ENCODE results near the gene HEXD.
"Not testable (repeated sequence)": the region's sequence is repeated elsewhere in the genome, so short reads cannot be mapped to it uniquely, and the experiment has no call there.

Gene HEXD

DNA sequence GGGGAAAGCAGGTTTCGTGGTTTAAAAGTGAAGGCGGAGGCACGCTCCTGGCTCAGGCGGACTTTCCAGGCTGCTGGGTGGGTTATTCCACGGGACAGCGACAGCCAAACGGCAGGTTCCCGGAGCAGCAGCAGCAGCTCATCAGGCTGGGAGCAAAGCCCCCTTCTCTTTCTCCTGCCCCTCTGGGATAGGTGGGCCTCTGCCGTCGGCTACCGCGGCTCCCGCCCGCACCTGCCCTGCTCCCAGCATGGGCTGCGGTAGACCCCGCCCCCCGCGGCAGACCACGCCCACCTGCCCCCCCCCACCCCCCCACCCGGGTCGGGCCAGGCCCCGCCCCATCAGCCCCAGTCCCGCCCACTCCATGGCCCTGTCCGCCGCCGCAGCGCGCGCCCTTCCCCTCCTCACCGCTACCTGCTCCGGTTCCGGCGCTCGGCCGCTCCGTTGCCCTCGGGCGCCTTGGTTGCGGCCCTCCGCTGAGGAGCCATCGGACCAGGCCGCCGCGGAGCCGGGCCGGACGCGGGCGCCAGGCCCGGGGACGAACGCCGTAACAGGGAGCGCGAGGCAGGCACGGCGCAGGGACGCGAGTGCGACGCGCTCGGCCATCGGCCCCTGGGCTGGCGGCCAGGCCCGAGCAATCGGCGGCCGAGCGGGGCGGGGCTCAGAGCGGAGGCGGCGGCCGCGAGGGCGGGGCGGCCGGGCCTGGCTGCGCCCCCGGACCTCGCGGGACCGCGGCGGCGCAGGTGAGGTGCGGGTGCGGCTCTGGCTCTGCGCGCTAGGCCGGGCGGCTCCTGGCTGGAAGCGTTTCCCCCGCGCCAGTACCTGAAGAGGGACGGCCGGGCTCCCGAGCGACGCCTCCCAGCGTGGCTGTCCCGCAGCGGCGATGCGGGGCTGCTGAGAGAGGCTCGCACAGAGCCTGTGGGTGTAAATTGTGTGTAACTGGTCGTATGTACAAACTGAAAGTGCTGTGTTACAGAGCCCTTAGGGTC lies at the start of gene HEXD, which contains the start of gene OGFOD3:
TSS of gene HEXD (plus strand) at position 347 of the 986 bp plus-strand sequence. CDS start 1,453 bp downstream, outside the sequence.
TSS of gene OGFOD3 (minus strand) at position 586 of the 986 bp plus-strand sequence. CDS start at position 485, 101 bp downstream.
- DNase-seq = peak; percentile 79 to 82

DNA sequence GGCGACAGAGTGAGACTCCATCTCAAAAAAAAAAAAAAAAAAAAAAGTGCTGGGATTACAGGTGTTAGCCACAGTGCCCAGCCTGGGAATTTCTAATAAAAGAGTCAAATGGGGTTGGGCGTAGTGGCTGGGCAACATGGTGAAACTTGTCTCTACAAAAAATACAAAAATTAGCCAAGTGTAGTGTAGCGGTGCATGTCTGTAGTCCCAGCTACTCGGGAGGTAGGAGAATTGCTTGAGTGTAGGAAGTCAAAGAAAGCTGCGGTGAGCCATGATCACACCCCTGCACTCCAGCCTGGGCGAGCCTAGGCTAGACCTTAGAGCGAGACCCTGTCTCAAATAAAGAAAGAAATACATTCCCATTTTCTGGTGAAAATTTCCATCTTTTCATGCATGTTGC lies 48.9 kb upstream of the HEXD start:
- no peak for DNase-seq

DNA sequence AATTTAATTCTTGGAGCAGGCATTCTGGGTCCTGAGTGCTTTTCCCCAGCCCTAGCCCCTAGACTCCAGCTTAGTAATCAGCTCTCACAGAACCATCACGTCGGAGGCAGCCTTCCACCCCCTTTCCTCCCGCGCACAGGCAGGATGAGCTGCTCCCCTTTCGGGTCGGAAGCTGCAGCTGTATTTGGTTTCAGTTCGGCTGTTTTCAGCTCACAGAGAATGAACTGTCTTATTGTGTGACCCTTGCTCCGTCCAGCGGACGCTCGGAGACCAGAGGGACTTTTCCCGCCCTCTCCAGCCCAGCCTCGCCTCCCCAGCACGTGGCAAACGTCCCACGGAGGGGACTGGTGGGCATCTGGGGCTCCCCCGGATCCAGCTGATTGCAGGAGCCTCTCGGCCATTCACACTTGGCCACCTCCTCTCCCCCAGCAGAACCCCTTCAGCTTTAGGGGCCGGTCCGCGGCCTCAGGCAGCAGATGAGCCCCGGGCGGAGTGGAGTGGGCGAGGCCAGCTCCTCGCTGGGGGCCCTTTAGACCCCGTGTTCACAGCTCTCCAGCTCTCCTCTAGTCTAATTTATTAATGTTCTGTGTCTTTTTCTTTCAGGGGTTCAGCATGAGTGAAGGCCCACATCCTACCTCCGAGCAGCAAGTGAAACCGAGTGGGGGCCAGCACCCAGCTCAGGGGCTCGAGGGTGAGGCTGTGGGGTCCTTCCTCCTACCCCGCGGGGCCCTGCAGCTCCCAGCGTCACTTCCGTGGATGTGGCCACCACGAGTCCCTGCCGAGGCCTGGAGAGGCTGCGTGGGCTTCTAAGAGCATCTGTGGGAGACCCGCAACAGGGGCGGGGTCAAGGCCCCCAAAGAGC lies 47.4 kb upstream of the HEXD start:
- peak; percentile 35 to 52 for DNase-seq

DNA sequence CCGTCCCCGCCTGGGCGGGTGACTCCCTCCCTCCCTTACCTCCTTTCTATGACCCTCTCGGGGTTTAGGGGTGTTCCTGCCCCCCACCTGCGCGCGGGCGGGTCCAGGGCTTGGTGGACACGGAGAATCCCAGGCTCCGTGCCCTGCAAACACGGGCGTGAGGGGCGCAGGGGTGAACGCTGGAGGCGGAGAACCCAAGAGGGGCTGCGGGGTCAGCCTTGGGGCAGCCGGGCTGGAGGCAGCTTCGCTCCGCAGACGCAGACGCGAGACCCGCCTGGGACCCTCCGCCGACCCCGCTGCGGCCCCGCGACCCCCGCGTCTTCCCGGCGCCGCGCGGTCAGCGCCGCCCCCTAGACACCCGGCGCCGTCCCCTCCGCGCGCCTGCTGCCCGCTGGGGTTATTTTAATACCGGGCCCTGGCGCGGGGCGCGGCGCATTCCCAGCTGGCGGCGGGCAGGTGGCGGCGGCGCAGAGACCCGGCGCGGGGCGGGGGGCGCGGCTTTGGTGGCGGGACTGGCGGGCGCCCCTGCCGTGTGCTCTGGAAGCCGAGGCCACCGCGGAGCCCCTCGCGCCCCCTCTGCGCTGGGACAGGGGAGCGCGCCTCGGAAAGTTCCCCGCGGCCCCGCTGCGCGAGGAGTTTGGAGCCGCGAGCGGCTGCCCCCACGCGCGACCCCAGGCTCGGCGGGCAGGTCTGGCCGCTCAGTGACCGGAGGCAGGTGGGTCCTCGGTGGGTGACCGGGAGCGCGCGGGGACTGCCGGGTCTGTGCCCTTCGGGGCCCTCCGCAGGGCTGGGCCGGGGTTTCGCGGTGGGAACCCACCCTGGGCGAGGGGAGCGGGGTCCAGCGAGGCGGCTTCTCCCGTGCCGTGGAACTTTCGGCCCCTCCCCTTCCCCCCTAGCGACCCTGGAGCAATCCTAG lies 46.6 kb upstream of the HEXD start, which contains the start of gene UTS2R:
TSS of gene UTS2R (plus strand) at position 433 of the 916 bp plus-strand sequence. CDS start 2,560 bp downstream, outside the sequence.
- DNase-seq = no peak

DNA sequence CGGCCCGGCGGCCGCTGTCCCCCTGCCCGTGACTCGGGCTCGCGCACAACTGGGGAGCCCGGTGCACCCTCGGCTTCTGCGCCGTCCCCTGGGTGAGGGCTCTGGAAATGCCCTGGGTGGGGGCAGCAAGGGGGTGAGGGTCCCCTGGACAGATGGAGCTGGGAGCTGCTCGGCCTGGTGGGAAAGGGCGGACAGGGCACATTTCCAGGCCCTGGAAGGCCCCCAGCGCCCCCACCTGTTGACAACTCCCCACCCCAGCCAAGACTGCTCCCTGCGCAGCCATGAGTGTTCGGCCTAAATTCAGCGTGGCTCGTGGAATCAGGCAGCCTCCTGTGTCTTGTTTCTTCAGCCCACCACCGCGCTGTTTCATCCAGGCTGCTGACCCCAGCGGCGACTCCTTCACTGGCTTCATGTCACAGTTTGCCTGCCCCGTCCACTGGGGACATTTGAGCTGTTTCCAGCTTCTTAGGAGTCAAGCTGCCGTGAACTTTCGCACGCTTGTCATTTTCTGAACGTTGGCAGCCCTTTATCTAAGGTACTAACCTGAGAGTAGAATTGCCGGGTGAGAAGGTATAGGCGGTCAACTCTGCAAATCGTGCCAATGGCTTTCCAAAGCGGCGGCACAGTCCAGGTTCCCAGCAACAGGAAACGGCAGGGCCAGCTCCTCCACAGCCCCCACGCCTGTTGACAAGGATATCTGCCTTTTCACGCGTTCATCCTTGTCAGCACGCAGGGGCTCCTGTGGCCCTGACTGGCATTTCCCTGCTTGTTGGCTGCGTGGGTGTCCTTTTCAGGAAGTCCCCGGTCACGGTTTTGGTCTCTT lies 45.7 kb upstream of the HEXD start:
- no peak for DNase-seq

DNA sequence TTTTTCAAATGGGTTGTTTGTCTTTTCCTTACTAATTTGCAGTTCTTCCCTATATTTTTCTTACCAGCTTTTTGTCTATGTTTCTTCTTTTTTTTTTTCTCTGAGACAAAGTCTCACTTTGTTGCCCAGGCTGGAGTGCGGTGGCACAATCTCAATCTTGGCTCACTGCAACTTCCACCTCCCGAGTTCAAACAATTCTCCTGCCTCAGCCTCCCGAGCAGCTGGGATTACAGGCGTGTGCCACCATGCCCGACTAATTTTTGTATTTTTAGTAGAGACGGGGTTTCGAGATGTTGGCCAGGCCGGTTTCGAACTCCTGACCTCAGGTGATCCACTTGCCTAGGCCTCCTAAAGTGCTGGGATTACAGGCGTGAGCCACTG lies 45.1 kb upstream of the HEXD start:
- DNase-seq = not testable (repeated sequence)

DNA sequence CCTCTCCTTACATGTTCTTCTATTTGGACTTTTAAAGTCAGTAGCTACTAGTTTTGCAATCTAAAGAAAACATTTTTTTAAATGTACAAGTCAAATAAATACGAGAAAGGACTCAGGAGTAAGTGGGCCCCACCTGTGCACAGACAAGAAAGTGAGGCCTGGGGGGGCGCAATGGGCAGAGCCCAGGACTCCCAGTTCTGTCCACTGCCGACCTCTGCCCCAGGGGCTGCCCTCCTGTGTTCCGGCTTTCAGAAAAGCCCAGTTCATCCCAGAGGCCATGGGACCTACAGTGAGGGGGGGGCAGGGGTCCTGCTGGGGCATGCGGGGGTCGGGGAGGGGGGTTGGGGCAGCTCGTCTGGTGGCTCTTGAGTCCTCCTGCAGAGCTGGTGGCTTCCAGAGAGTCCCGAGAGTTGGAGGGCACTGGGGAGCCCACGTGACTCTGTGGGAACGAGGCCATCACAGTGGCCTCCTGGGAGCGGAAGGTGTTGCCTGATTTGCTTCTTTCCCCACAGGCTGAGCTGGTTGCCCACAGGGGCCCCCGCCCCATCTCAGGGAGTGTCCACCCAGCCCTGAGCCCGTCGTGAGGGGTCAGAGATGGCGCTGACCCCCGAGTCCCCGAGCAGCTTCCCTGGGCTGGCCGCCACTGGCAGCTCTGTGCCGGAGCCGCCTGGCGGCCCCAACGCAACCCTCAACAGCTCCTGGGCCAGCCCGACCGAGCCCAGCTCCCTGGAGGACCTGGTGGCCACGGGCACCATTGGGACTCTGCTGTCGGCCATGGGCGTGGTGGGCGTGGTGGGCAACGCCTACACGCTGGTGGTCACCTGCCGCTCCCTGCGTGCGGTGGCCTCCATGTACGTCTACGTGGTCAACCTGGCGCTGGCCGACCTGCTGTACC lies 44.2 kb upstream of the HEXD start:
- DNase-seq = no peak

DNA sequence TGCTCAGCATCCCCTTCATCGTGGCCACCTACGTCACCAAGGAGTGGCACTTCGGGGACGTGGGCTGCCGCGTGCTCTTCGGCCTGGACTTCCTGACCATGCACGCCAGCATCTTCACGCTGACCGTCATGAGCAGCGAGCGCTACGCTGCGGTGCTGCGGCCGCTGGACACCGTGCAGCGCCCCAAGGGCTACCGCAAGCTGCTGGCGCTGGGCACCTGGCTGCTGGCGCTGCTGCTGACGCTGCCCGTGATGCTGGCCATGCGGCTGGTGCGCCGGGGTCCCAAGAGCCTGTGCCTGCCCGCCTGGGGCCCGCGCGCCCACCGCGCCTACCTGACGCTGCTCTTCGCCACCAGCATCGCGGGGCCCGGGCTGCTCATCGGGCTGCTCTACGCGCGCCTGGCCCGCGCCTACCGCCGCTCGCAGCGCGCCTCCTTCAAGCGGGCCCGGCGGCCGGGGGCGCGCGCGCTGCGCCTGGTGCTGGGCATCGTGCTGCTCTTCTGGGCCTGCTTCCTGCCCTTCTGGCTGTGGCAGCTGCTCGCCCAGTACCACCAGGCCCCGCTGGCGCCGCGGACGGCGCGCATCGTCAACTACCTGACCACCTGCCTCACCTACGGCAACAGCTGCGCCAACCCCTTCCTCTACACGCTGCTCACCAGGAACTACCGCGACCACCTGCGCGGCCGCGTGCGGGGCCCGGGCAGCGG lies 43.4 kb upstream of the HEXD start:
- no peak for DNase-seq

DNA sequence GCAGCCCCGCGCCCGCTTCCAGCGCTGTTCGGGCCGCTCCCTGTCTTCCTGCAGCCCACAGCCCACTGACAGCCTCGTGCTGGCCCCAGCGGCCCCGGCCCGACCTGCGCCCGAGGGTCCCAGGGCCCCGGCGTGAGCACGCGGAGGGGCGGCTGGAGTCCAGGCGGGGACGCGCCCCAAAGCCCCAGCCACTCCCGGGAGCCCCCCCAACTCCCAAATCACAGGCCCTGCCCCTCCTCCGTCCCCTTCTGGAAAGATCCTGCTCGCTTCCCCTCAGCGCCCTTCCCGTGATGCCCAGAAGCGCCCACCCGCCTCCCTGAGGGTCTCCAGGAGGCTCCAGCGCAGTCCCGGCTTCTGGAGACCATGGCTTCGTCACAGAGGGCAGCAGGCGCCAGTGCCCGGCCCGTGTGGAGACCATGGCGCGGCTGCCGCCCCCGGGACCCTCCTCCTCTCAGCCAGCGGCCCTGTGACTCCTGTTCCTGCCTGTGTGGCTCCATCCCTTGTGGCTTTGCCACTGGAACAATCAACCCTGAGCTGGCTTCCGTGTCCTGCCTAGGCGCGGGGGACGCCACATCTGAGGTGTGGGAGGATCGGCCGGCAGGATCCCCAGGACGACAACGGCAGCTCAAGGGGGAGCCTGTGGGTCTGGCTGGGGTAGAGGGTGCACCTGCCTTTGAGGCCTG lies 42.6 kb upstream of the HEXD start:
- DNase-seq = no peak

DNA sequence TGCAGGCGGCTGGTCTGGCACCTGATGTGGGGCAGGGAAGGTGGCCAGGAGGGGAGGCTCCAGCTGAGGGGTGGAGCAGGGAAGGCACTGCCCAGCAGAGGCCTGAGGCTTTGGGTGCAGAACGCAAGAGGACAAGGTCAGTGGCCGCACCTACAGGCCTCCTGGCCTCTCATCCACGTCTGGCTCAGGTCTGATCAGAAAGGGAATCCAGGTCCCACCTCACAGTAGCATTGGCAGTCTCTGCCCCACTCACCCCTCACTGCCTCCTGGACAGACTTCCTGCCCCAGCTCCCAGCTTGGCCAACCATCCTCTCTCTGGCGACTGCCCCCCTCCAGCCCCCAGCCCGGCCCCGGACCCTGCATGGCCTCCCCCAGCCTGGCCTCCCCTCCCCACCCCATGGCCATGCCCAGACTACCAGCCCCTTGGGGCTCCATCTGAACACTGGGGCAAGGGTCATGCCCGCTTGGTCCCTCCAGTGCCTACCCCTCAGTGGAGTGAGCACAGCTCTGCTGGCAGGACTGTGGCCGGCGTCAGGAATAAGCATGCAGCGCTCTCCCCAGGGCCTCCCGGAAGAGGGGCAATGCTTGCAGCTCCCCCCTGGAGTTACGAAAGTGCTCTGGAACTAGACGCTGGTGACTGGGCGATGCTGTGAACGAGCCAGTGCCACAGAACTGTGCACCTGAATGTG lies 42.0 kb upstream of the HEXD start:
- DNase-seq = no peak

DNA sequence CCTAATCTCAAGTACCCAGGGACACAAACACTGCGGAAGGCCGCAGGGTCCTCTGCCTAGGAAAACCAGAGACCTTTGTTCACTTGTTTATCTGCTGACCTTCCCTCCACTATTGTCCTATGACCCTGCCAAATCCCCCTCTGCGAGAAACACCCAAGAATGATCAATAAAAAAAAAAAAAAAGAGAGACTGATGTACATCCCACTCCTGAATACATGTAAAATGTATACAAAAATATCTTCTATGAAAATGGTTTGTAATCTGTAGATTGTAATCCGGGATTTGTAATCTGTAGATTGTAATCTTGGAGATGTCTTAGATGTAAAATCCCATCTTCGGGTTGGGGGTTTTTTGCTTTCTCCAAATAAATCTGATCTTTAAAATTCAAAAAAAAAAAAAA lies 40.9 kb upstream of the HEXD start:
- DNase-seq = not testable (repeated sequence)

DNA sequence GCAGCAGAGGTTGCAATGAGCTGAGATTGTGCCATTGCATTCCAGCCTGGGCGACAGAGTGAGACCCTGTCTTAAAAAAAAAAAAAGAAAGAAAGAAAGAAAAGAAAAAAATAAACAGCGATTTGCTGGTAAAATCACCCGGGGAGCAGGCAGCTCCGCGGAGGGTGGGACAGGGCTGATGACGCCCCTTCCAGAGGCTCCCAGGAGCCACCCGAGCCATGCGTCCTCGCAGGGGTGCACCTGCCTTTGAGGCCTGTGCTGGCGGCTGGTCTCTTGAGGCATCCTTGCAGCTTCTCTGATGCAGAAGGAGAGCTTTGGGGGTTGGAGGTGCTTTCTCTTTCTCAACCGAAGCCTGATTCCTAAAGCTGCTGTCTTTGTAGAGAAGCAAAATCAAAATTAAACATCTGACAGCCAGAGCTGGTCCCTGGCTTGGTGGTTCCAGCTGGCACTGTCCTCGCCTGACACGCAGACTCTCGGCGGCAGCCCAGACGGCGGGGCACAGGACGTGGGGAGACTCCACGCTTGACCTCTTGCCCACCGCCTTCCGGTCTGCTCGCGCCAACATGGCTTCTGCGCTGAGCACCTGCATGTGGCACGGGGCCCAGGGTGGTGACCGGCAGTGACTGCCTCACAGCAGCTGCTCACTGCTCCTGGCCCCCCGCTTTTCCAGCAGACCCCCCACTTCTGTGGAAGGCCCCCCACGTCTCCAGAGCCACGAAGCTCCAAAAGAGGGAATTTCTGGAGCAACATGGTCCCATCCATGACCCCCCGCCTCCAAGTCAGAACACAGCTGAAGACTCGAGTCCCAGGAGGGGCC lies 40.0 kb upstream of the HEXD start:
- DNase-seq = no peak

DNA sequence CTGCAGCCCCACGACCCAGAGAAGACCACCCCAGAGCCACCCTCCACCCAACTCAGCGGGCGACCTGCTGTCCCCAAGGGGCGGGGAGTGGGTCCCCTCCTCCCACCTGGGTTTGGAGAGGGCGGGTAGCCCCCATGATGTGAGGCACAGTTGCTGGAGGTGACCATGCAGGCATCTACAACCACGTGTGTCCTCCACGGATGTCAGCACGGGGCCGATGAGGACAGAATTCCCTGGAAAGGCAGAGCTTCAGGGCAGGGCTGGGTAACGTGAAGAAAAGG lies 39.5 kb upstream of the HEXD start:
- DNase-seq = no peak

DNA sequence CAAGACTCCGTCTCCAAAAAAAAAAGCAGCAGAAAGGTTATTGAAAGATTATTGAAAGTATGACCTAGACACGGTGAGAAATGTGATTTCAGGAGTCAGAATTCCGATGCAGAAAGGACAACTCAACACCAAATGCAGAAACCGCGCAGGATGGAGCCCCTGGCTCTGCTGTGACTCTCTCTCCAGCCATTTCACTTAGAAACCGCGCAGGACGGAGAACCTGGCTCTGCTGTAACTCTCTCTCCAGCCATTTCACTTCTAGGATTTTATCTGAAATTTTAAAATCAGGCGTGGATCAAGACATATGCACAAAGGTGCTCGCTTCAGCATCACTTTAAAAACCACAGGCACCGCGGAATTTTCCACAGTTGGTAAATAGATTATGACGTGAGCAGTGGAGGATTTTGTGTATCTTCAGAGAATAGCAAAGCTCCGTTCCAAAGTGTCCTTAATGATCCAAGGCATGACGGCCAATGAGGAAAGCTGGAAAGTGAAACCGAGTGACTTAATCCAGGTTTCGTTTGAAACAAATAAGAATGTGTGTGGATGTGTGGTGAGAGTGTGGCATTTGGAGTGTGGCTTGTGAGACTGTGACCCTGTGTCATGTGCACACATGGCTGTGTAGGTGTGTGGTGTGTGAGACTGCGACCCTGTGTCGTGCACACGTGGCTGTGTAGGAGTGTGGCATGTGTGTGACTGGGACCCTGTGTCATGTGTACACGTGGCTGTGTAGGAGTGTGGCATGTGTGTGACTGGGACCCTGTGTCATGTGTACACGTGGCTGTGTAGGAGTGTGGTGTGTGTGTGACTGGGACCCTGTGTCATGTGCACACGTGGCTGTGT lies 37.1 kb upstream of the HEXD start:
- no peak for DNase-seq

DNA sequence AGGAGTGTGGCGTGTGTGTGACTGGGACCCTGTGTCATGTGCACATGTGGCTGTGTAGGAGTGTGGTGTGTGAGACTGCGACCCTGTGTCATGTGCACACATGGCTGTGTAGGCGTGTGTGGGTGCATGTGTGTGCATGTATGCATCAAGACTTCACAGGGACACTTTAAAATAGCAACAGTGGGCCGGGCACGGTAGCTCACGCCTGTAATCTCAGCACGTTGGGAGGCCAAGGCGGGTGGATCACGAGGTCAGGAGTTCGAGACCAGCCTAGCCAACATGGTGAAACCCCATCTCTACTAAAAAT lies 36.5 kb upstream of the HEXD start:
- not testable (repeated sequence) for DNase-seq

DNA sequence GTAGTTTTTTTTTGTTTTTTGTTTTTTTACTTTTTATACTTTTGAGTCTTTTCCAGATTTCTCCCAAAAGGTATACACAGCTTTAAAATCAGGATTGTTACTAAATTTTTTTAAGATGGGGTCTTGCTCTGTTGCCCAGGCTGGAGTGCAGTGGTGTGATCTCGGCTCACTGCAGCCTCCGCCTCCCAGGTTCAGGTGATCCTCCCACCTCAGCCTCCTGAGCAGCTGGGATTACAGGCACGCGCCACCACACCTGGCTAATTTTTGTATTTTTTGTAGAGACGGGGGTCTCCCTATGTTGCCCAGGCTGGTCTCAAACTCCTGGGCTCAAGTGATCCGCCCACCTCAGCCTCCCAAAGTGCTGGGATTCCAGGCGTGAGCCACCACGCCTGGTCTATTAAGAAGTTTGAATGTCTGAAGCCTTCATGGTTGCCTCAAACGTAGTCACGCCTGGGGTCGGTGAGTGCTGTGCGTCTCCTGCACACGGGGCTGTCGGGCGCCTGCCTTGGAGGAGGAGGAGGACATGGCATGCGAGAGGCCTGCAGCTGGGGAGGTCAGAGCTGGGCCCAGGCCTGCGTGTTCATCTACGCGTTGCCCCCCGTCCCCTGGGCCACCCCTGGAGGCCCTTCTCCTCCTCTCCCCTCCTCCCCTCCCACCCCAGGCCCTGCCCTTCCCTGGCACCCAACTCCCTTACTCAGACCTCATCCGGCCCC lies 35.8 kb upstream of the HEXD start:
- not testable (repeated sequence) for DNase-seq

Measured in stimulated activated CD4-positive, alpha-beta T cell treated with anti-CD3 and anti-CD28 coated beads, Interleukin-4, amount 100 ng/mL, for 4 hours (primary cell).